ENCODE measurements around the gene C6orf62. TPM values are rescaled to one million over a fixed set of nuclear protein-coding genes. Genes with fewer than 3 reads are reported as not detected.

Gene C6orf62
- total and polyA plus RNA-seq, 2 donors (not counting 3 experiments of a cell fraction or from before 2014, with no cell fraction given), result 36.5 to 129 TPM

DNA sequence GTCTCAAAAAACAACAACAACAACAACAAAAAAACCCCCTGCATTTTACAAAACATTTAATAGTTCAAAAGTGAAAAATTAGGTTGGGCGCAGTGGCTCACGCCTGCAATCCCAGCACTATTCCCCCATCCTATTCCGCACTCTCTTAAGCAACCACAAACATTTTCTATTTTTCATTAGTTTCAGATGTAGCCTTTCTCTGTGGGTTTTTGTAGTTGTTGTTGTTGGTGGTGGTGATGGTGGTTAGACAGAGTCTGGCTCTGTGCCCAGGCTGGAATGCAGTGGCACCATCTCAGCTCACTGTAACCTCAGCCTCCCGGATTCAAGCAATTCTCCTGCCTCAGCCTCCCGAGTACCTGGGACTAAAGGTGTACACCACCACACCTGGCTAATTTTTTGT is 49.4 kb upstream of the C6orf62 start:
- Histone ChIP-seq H3K79me2 (ENCODE audit: control insufficient read depth, insufficient read depth, low read length) (no peaks in the 10 kb centered on the region), H3K4me1 (ENCODE audit: control insufficient read depth, extremely low read depth, insufficient read depth, low read length) (no peaks in the 10 kb centered on the region), H3K27me3 (ENCODE audit: control insufficient read depth in 2 of 2, insufficient read depth in 2 of 2, low read length in 2 of 2) (no peaks in the 10 kb centered on the region), H3K36me3 (ENCODE audit: control insufficient read depth in 2 of 2, extremely low read depth in 1 of 2, insufficient read depth in 2 of 2, low read length in 2 of 2) (no peaks in the 10 kb centered on the region), H2AFZ (ENCODE audit: low read depth, low read length) (no peak overlapping the region), H3K9me3 (replicated peaks; ENCODE audit: control insufficient read depth, insufficient read depth, low read length) (no peaks in the 10 kb centered on the region), H3K9me1 (replicated peaks; ENCODE audit: control insufficient read depth, extremely low read depth, insufficient read depth, low read length) (no peaks in the 10 kb centered on the region), H4K20me1 (replicated peaks; ENCODE audit: control insufficient read depth, extremely low read depth, insufficient read depth, low read length) (no peaks in the 10 kb centered on the region), H3K4me2 (ENCODE audit: insufficient read depth, low read length) (no peak overlapping the region), H3K4me3 (replicated peaks in 1 of 3; ENCODE audit: insufficient read depth in 1 of 3, low read depth in 1 of 3, low read length in 3 of 3) (no peak overlapping the region), H3K9ac (replicated peaks; ENCODE audit: extremely low read depth, insufficient read depth, low read length) (no peak overlapping the region), H3K27ac (ENCODE audit: insufficient read depth, low read depth, low read length) (no peak overlapping the region)
- intact Hi-C loops (cut with micrococcal nuclease), result no loop called here
- CTCF ChIA-PET, result interaction anchor here (1.5 to 7.5 kb wide), 2 partner anchors 67 to 186 kb away, joined by 3 to 99 read pairs; no protein-coding TSS in a partner anchor
- dilution Hi-C loops (cut with MboI; ENCODE audit: extremely low pct_ligation_motif_present, low sequenced_read_pairs), result no loop called here
- BruUV-seq (replicated peaks), result no TSS peak
- DNase-seq (ENCODE audit: low read depth, low spot score), result no peak
- POLR2A ChIA-PET, result no interaction called here
- FAIRE-seq, result no peak
- no peak for TF ChIP-seq FOS (IDR thresholded peaks at IDR 0.05; ENCODE audit: borderline replicate concordance, insufficient read depth, low read length)
- no peak for TF ChIP-seq POLR2AphosphoS5 (IDR thresholded peaks at IDR 0.05; ENCODE audit: insufficient read depth, low read depth, low read length)
- no peak for TF ChIP-seq MYC (IDR thresholded peaks at IDR 0.05; ENCODE audit: low read depth, low read length)
- no peak for TF ChIP-seq JUN (IDR thresholded peaks at IDR 0.05; ENCODE audit: borderline replicate concordance, insufficient read depth, insufficient read length, low read depth)
- no peak for TF ChIP-seq POLR2A (IDR thresholded peaks at IDR 0.05; ENCODE audit: low read depth, low read length)
- TF ChIP-seq EZH2 (IDR thresholded peaks at IDR 0.05; ENCODE audit: borderline replicate concordance, low read depth, low read length, severe bottlenecking), result no peak
- no peak for TF ChIP-seq GATA2 (IDR thresholded peaks at IDR 0.05; ENCODE audit: insufficient read depth, insufficient read length, low read depth, low read length)
- TF ChIP-seq, protein P1, sequence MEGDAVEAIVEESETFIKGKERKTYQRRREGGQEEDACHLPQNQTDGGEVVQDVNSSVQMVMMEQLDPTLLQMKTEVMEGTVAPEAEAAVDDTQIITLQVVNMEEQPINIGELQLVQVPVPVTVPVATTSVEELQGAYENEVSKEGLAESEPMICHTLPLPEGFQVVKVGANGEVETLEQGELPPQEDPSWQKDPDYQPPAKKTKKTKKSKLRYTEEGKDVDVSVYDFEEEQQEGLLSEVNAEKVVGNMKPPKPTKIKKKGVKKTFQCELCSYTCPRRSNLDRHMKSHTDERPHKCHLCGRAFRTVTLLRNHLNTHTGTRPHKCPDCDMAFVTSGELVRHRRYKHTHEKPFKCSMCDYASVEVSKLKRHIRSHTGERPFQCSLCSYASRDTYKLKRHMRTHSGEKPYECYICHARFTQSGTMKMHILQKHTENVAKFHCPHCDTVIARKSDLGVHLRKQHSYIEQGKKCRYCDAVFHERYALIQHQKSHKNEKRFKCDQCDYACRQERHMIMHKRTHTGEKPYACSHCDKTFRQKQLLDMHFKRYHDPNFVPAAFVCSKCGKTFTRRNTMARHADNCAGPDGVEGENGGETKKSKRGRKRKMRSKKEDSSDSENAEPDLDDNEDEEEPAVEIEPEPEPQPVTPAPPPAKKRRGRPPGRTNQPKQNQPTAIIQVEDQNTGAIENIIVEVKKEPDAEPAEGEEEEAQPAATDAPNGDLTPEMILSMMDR (IDR thresholded peaks at IDR 0.05; ENCODE audit: extremely low read depth in 1 of 2, insufficient read depth in 1 of 2, low read depth in 1 of 2, low read length in 2 of 2), result no peak
- TF ChIP-seq MAX (IDR thresholded peaks at IDR 0.05; ENCODE audit: insufficient read depth, insufficient read length), result no peak
